Activated CD4-positive, alpha-beta memory T cell treated with anti-CD3 and anti-CD28 coated beads, Interleukin-2, amount 10 ng/mL, durations not matched to agents 7 days and 5 days (primary cell): ENCODE measurements around the gene XRRA1. TPM values are rescaled to one million over a fixed set of nuclear protein-coding genes. Genes with fewer than 3 reads are reported as not detected.
"Not testable (repeated sequence)": the region's sequence is repeated elsewhere in the genome, so short reads cannot be mapped to it uniquely, and the experiment has no call there.

Experiments used
- CTCF ChIA-PET: fragments of 350-600 bp; sonication (Branson Sonifier 250); formaldehyde crosslinking; loops from one replicate; lab custom pipeline; 2021; ENCODE audit warnings: antibody characterized with exemption, inconsistent platforms; lab: Charles Lee
- POLR2A ChIA-PET: fragments of 350-600 bp; sonication (Branson Sonifier 250); formaldehyde crosslinking; loops from one replicate; lab custom pipeline; 2021; ENCODE audit warnings: antibody characterized with exemption; lab: Charles Lee
- DNase-seq: peaks from one replicate; pipeline ENCODE4 v3.0.0-alpha.2; 2020
- H3K27ac Mint-ChIP-seq: one replicate; pipeline ENCODE4 v1.8.0; 2021; ENCODE audit warnings: mild to moderate bottlenecking, mixed read lengths
- H3K27me3 Mint-ChIP-seq: one replicate; pipeline ENCODE4 v1.8.0; 2021; ENCODE audit warnings: mixed read lengths
- H3K36me3 Mint-ChIP-seq: one replicate; pipeline ENCODE4 v1.8.0; 2021; ENCODE audit warnings: low read depth, mixed read lengths
- H3K4me1 Mint-ChIP-seq: one replicate; pipeline ENCODE4 v1.8.0; 2021; ENCODE audit warnings: mixed read lengths
- H3K4me3 Mint-ChIP-seq: one replicate; pipeline ENCODE4 v1.8.0; 2021; ENCODE audit warnings: mild to moderate bottlenecking, mixed read lengths
- H3K9me3 Mint-ChIP-seq: one replicate; pipeline ENCODE4 v1.8.0; 2021; ENCODE audit warnings: mixed read lengths
- total RNA-seq, 2 experiments: library from RNA; stranded (reverse); gene quantifications; one replicate each; pipeline ENCODE4 v1.2.3, GENCODE V29; 2021

XRRA1 gene
- total RNA-seq, 2 experiments from 2014 or later: 10.3 to 10.9 TPM

- Mint-ChIP-seq H3K27ac (peak overlapping the region; percentile 52), H3K4me1 (peaks cover 39% of the 10 kb centered on the region), H3K36me3 (peaks cover 6% of the 10 kb centered on the region), H3K9me3 (no peaks in the 10 kb centered on the region), H3K27me3 (no peaks in the 10 kb centered on the region), H3K4me3 (no peak overlapping the region)
- peak; percentile 74 for DNase-seq
- ChIA-PET CTCF (interaction anchor here (0.6 to 2.7 kb wide), 11 partner anchors 13 to 322 kb away, joined by 3 to 14 read pairs (median 4); partner anchors contain the start of gene TPBGL), POLR2A (interaction anchor here (1.2 to 2.6 kb wide), 4 partner anchors 10 to 62 kb away, joined by 4 to 16 read pairs (median 5); partner anchors contain the start of genes NEU3, SPCS2 and XRRA1)
Measured at GRCh38 chr11:74926304-74927030, 22.4 kb downstream of the XRRA1 start.

GRCh38 chr11:74925281-74925680 lies 23.6 kb downstream of the XRRA1 start:
- Mint-ChIP-seq H3K27me3 (no peaks in the 10 kb centered on the region), H3K4me3 (no peak overlapping the region), H3K27ac (peak overlapping the region; percentile 52), H3K9me3 (no peaks in the 10 kb centered on the region), H3K36me3 (peaks cover 7% of the 10 kb centered on the region), H3K4me1 (peaks cover 37% of the 10 kb centered on the region)
- ChIA-PET CTCF (interaction anchor here (0.9 to 2.7 kb wide), 6 partner anchors 14 to 323 kb away, joined by 3 to 14 read pairs (median 6); partner anchors contain the start of gene TPBGL), POLR2A (interaction anchor here (1.4 to 2.6 kb wide), 2 partner anchors 24 to 64 kb away, joined by 3 to 16 read pairs; partner anchors contain the start of genes NEU3, SPCS2 and XRRA1)
- DNase-seq: no peak

- DNase-seq: no peak
- H3K4me3 Mint-ChIP-seq: no peak overlapping the region
- POLR2A ChIA-PET: interaction anchor here (0.8 kb wide), 1 partner anchor 13 kb away, joined by 3 read pairs; no protein-coding TSS in a partner anchor
- no peaks in the 10 kb centered on the region for H3K27me3 Mint-ChIP-seq
- CTCF ChIA-PET: interaction anchor here (1.0 to 1.2 kb wide), 3 partner anchors 26 to 325 kb away, joined by 3 to 4 read pairs (median 3); no protein-coding TSS in a partner anchor
- H3K36me3 Mint-ChIP-seq: peaks cover 24% of the 10 kb centered on the region
- H3K4me1 Mint-ChIP-seq: peaks cover 36% of the 10 kb centered on the region
- H3K9me3 Mint-ChIP-seq: no peaks in the 10 kb centered on the region
- H3K27ac Mint-ChIP-seq: no peak overlapping the region
Measured at GRCh38 chr11:74923125-74923524, 25.8 kb downstream of the XRRA1 start.

GRCh38 chr11:74909812-74910211 lies 39.1 kb downstream of the XRRA1 start:
- no peaks in the 10 kb centered on the region for H3K27me3 Mint-ChIP-seq
- DNase-seq: no peak
- H3K9me3 Mint-ChIP-seq: no peaks in the 10 kb centered on the region
- H3K36me3 Mint-ChIP-seq: peaks cover 15% of the 10 kb centered on the region
- H3K27ac Mint-ChIP-seq: no peak overlapping the region
- H3K4me3 Mint-ChIP-seq: no peak overlapping the region
- ChIA-PET POLR2A (interaction anchor here (1.3 kb wide), 1 partner anchor 13 kb away, joined by 3 read pairs; no protein-coding TSS in a partner anchor), CTCF (interaction anchor here (1.3 kb wide), 1 partner anchor 230 kb away, joined by 4 read pairs; no protein-coding TSS in a partner anchor)
- H3K4me1 Mint-ChIP-seq: no peaks in the 10 kb centered on the region

GRCh38 chr11:74909385-74909784 lies 39.5 kb downstream of the XRRA1 start:
- DNase-seq: no peak
- no peaks in the 10 kb centered on the region for H3K4me1 Mint-ChIP-seq
- no peaks in the 10 kb centered on the region for H3K9me3 Mint-ChIP-seq
- H3K4me3 Mint-ChIP-seq: no peak overlapping the region
- H3K27ac Mint-ChIP-seq: no peak overlapping the region
- CTCF ChIA-PET: interaction anchor here (1.3 kb wide), 1 partner anchor 230 kb away, joined by 4 read pairs; no protein-coding TSS in a partner anchor
- no peaks in the 10 kb centered on the region for H3K27me3 Mint-ChIP-seq
- POLR2A ChIA-PET: interaction anchor here (1.3 kb wide), 1 partner anchor 14 kb away, joined by 3 read pairs; no protein-coding TSS in a partner anchor
- peaks cover 13% of the 10 kb centered on the region for H3K36me3 Mint-ChIP-seq

- no peak overlapping the region for H3K27ac Mint-ChIP-seq
- POLR2A ChIA-PET: no interaction called here
- H3K27me3 Mint-ChIP-seq: no peaks in the 10 kb centered on the region
- H3K9me3 Mint-ChIP-seq: peaks cover 9% of the 10 kb centered on the region
- H3K4me3 Mint-ChIP-seq: no peak overlapping the region
- peaks cover 14% of the 10 kb centered on the region for H3K36me3 Mint-ChIP-seq
- CTCF ChIA-PET: no interaction called here
- no peak for DNase-seq
- H3K4me1 Mint-ChIP-seq: no peaks in the 10 kb centered on the region
Measured at GRCh38 chr11:74905326-74905725, 43.6 kb downstream of the XRRA1 start.

- no peaks in the 10 kb centered on the region for H3K27me3 Mint-ChIP-seq
Measured at GRCh38 chr11:74902342-74902741, 46.5 kb downstream of the XRRA1 start.

GRCh38 chr11:74896311-74896710 lies 52.6 kb downstream of the XRRA1 start:
- DNase-seq: no peak
- Mint-ChIP-seq H3K9me3 (peaks cover 24% of the 10 kb centered on the region), H3K36me3 (peaks cover 31% of the 10 kb centered on the region), H3K4me3 (no peak overlapping the region), H3K27me3 (no peaks in the 10 kb centered on the region), H3K4me1 (no peaks in the 10 kb centered on the region), H3K27ac (no peak overlapping the region)
- ChIA-PET POLR2A (no interaction called here), CTCF (no interaction called here)

More at GRCh38 chr11:74902342-74902741, 46.5 kb downstream of the XRRA1 start:
- Mint-ChIP-seq H3K4me1 (no peaks in the 10 kb centered on the region), H3K36me3 (peaks cover 8% of the 10 kb centered on the region), H3K27ac (no peak overlapping the region), H3K4me3 (no peak overlapping the region), H3K9me3 (peaks cover 16% of the 10 kb centered on the region)
- POLR2A ChIA-PET: no interaction called here
- DNase-seq: no peak
- CTCF ChIA-PET: no interaction called here

GRCh38 chr11:74895340-74896116 lies 53.4 kb downstream of the XRRA1 start:
- Mint-ChIP-seq H3K27ac (no peak overlapping the region), H3K4me3 (no peak overlapping the region), H3K4me1 (no peaks in the 10 kb centered on the region), H3K9me3 (peaks cover 20% of the 10 kb centered on the region), H3K36me3 (peaks cover 31% of the 10 kb centered on the region), H3K27me3 (no peaks in the 10 kb centered on the region)
- no peak for DNase-seq
- CTCF ChIA-PET: no interaction called here
- POLR2A ChIA-PET: no interaction called here

GRCh38 chr11:74893015-74893414 lies 55.9 kb downstream of the XRRA1 start:
- H3K4me1 Mint-ChIP-seq, POLR2A ChIA-PET, H3K27ac Mint-ChIP-seq, CTCF ChIA-PET, H3K27me3 Mint-ChIP-seq, H3K4me3 Mint-ChIP-seq, DNase-seq: not testable (repeated sequence)
- H3K9me3 Mint-ChIP-seq: peaks cover 19% of the 10 kb centered on the region
- peaks cover 44% of the 10 kb centered on the region for H3K36me3 Mint-ChIP-seq

- no peak for DNase-seq
- ChIA-PET CTCF (no interaction called here), POLR2A (no interaction called here)
- Mint-ChIP-seq H3K9me3 (peaks cover 14% of the 10 kb centered on the region), H3K4me1 (no peaks in the 10 kb centered on the region), H3K4me3 (no peak overlapping the region), H3K27ac (no peak overlapping the region), H3K36me3 (peaks cover 36% of the 10 kb centered on the region), H3K27me3 (no peaks in the 10 kb centered on the region)
Measured at GRCh38 chr11:74877132-74877531, 71.8 kb downstream of the XRRA1 start.

GRCh38 chr11:74871037-74871436 lies 77.9 kb downstream of the XRRA1 start:
- H3K9me3 Mint-ChIP-seq: peaks cover 46% of the 10 kb centered on the region

More at GRCh38 chr11:74871037-74871436, 77.9 kb downstream of the XRRA1 start:
- DNase-seq: no peak
- no peaks in the 10 kb centered on the region for H3K27me3 Mint-ChIP-seq
- H3K36me3 Mint-ChIP-seq: peaks cover 75% of the 10 kb centered on the region
- ChIA-PET CTCF (interaction anchor here (0.5 to 1.4 kb wide), 3 partner anchors 169 to 481 kb away, joined by 3 to 9 read pairs (median 4); no protein-coding TSS in a partner anchor), POLR2A (no interaction called here)
- H3K27ac Mint-ChIP-seq: no peak overlapping the region
- no peak overlapping the region for H3K4me3 Mint-ChIP-seq
- H3K4me1 Mint-ChIP-seq: no peaks in the 10 kb centered on the region
